Ishikawa (cell line): Measurements from ENCODE around the gene PON2.

Experiments
- CEBPB ChIP-seq: IDR thresholded peaks from 2 replicates; pipeline ENCODE4 v1.6.1; 2012
- CREB1 ChIP-seq: IDR thresholded peaks from 2 replicates; pipeline ENCODE4 v1.6.1; 2012; ENCODE audit warnings: low read depth
- EGR1 ChIP-seq: IDR thresholded peaks from 2 replicates; pipeline ENCODE4 v1.6.1; 2012
- EP300 ChIP-seq: IDR thresholded peaks from 2 replicates; pipeline ENCODE4 v1.6.1; 2012; ENCODE audit warnings: borderline replicate concordance
- FOXM1 ChIP-seq: IDR thresholded peaks from 2 replicates; pipeline ENCODE4 v1.6.1; 2012; ENCODE audit warnings: low read depth, borderline replicate concordance
- MAX ChIP-seq: IDR thresholded peaks from 2 replicates; pipeline ENCODE4 v1.6.1; 2012
- NFIC ChIP-seq: IDR thresholded peaks from 2 replicates; pipeline ENCODE4 v1.6.1; 2012
- RAD21 ChIP-seq: IDR thresholded peaks from 2 replicates; pipeline ENCODE4 v1.6.1; 2012; ENCODE audit warnings: low read depth
- TAF1 ChIP-seq: IDR thresholded peaks from 2 replicates; pipeline ENCODE4 v1.6.1; 2012; ENCODE audit warnings: low read depth, mild to moderate bottlenecking
- TCF12 ChIP-seq: IDR thresholded peaks from 2 replicates; pipeline ENCODE4 v1.6.1; 2012; ENCODE audit warnings: low read depth
- TEAD4 ChIP-seq: IDR thresholded peaks from 2 replicates; pipeline ENCODE4 v1.6.1; 2012
- YY1 ChIP-seq: IDR thresholded peaks from 2 replicates; pipeline ENCODE4 v1.6.1; 2012; ENCODE audit warnings: low read depth
- ZBTB7A ChIP-seq: IDR thresholded peaks from 2 replicates; pipeline ENCODE4 v1.6.1; 2012; ENCODE audit warnings: low read depth
- TF ChIP-seq, protein P1 (sequence below): IDR thresholded peaks from 2 replicates; pipeline ENCODE4 v1.6.1; 2012; ENCODE audit warnings: low read depth, mild to moderate bottlenecking
- TF ChIP-seq, protein P2 (sequence below): IDR thresholded peaks from 2 replicates; pipeline ENCODE4 v1.6.1; 2012

PON2 gene

DNA sequence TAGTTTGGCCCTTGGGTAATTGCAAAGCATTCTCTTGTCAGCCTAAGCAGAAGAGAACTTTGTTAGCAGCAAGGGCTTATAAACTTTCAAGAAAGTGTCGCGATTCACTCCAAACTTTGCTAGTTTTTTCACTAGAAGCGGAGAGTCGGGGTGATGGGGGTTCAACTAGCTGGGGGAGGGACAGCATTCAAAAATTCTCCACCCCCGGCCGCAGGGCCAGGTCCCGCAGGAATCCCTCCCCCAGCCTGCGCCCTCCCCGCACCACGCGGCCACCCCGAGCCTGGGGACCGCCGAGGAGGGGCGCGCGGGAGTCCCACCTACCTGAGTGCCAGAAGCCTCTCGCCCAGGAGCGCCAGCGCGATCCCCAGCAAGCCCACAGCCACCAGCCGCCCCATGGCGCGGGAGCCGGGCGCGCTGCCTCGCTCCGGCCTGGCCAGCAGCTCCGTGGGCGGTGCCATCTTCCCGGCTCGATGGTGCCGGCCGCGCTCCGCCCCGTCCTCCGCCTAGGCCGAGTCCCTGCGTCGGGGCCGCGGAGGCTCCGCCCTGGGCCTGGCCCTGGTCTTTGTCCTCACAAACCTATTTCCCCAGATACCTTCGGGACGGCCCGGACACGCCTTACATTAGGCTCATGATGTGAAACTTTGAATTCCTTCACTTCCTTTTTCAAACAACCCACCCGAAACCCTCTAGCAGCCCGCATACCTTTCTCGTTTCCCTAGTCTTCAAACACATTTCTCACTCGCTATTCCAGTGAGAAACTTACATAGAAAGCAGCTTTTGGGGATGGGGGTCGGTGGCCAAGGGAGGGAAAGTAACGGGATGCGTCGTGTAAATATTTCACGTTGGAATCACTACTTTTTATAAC is at the start of gene PON2:
Gene PON2, minus strand, starts transcription at position 472 of the 865 bp plus-strand sequence. Its CDS starts 77 bp downstream, at position 395.
- no peak for TF ChIP-seq TCF12
- TF ChIP-seq RAD21: no peak
- TF ChIP-seq EGR1: peak; percentile 28; the same call in 1 of the 2 replicates
- TF ChIP-seq EP300: no peak
- TF ChIP-seq TAF1: peak; percentile 81; the same call in 1 of the 2 replicates
- no peak for TF ChIP-seq FOXM1
- no peak for TF ChIP-seq ZBTB7A
- TF ChIP-seq YY1: peak; percentile 83

DNA sequence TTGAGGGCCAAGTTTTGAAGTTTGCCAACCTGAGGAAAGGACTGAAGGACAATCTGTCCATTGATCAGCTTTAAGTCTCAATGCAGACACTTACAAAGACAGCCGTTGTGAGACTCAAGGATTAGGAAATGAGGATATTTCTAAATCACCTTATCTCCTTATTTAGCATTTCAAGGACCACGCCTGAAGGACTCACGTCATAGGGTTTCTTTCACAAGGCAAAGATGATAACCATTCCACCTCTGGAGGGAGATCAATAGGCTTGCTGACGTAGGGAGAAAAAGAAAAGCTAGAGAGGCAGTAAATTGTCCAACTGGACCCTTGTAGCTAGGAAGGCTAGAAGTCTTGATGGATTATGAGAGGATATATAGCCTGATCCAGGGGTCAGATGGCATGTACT is 47.6 kb upstream of the PON2 start:
- TF ChIP-seq EGR1 (no peak), NFIC (no peak), TEAD4 (no peak), CREB1 (no peak), EP300 (no peak), MAX (no peak), CEBPB (no peak)
- TF ChIP-seq, protein P1, sequence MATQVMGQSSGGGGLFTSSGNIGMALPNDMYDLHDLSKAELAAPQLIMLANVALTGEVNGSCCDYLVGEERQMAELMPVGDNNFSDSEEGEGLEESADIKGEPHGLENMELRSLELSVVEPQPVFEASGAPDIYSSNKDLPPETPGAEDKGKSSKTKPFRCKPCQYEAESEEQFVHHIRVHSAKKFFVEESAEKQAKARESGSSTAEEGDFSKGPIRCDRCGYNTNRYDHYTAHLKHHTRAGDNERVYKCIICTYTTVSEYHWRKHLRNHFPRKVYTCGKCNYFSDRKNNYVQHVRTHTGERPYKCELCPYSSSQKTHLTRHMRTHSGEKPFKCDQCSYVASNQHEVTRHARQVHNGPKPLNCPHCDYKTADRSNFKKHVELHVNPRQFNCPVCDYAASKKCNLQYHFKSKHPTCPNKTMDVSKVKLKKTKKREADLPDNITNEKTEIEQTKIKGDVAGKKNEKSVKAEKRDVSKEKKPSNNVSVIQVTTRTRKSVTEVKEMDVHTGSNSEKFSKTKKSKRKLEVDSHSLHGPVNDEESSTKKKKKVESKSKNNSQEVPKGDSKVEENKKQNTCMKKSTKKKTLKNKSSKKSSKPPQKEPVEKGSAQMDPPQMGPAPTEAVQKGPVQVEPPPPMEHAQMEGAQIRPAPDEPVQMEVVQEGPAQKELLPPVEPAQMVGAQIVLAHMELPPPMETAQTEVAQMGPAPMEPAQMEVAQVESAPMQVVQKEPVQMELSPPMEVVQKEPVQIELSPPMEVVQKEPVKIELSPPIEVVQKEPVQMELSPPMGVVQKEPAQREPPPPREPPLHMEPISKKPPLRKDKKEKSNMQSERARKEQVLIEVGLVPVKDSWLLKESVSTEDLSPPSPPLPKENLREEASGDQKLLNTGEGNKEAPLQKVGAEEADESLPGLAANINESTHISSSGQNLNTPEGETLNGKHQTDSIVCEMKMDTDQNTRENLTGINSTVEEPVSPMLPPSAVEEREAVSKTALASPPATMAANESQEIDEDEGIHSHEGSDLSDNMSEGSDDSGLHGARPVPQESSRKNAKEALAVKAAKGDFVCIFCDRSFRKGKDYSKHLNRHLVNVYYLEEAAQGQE: no peak

DNA sequence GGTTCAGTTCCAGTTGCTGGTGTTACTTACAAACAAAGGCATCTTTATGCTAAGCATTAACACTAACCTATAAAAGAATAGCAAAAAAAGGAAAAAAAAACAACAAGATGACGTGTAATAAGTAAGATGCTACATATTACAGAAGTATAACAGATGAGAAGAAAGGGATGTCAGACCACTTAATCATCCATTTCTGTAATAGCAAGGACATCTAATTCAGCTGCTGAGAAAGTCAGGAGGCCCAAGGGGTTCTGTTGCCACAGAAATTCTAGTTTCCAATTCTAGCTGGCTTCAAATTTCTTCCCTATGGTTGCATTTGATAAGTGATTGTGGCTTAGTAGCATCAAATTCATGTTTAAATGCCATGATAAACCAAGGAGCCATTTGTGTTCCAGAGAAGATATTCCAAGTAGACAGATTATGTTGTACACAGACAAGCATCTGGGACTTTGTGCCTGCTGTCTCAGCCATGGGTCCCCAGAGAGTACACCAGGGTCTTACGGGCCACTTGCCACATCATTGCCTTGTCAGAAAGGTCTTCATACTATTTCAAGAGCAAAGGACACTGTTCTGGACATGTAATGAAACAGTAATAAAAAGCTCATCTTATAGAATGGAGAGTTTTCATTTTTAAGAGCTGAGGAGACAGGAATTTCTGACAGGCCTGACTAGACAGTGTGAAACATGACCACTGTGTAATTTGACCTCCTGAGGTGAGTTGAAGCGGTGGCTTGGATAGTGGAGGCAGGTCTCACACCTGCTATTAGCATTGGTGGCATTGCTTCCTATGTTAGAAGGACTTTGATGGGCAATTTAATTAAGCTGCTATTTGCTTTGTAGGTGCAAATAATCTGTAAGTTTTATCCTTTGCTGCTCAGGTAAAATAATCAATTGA is 46.7 kb upstream of the PON2 start:
- TF ChIP-seq EGR1 (no peak), TCF12 (no peak), RAD21 (no peak), ZBTB7A (no peak), TAF1 (no peak), CEBPB (no peak), TEAD4 (no peak)
- TF ChIP-seq, protein P1: no peak
- TF ChIP-seq, protein P2, sequence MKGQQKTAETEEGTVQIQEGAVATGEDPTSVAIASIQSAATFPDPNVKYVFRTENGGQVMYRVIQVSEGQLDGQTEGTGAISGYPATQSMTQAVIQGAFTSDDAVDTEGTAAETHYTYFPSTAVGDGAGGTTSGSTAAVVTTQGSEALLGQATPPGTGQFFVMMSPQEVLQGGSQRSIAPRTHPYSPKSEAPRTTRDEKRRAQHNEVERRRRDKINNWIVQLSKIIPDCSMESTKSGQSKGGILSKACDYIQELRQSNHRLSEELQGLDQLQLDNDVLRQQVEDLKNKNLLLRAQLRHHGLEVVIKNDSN: no peak

DNA sequence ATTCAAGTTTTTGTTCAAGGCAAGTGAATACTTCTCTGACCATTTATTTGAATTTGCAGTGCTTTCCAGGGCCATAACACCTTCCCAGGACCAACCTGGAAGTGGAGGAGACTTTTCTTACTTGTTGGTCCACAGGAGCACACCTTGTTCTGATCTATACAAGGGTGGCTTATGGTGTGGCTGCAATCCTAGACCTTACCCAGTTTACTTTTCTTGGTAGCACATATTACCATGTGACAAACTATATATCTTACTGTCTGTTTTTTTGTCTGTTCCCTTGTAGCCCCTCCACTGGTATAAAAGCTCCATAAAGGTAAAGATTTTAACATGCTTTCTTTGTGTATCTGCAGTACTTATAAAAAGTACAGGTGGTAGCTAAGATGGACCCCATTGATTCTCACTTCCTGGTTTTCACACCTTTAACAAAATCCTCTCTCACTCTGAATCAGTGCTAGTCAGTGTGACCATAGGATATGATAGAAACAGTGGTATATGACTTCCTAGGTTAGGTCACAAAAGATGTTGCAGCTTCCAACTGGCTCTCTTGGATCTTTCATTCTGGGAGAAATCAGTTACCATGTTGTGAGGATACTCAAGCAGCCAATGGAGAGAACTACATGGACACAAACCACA is 45.3 kb upstream of the PON2 start:
- TF ChIP-seq FOXM1: no peak
- TF ChIP-seq, protein P2: no peak
- no peak for TF ChIP-seq TAF1
- TF ChIP-seq, protein P1: no peak
- TF ChIP-seq MAX: no peak
- TF ChIP-seq RAD21: no peak
- TF ChIP-seq TCF12: no peak
- no peak for TF ChIP-seq ZBTB7A
- TF ChIP-seq CEBPB: no peak
- no peak for TF ChIP-seq TEAD4
- TF ChIP-seq YY1: no peak
- no peak for TF ChIP-seq NFIC
- no peak for TF ChIP-seq CREB1
- no peak for TF ChIP-seq EP300
- no peak for TF ChIP-seq EGR1
